Breast epithelium (tissue), 4 donors: Measurements from ENCODE around the gene SPATA16. TPM values are rescaled to one million over a fixed set of nuclear protein-coding genes. Genes with fewer than 3 reads are reported as not detected.

Experiments used
- DNase-seq, 2 donors: peaks; one replicate each; pipeline ENCODE4 v3.0.0-alpha.2; 2019; ENCODE audit warnings: low spot score in 2 of 2
- H3K27ac ChIP-seq, 2 donors: fragments of 200-600 bp; sonication (generic) in 1 of 2; one replicate each; pipeline ENCODE4 v1.5.1; 2016 to 2019; ENCODE audit warnings: mild to moderate bottlenecking in 1 of 2
- H3K27me3 ChIP-seq, 2 donors: fragments of 200-600 bp; sonication (generic) in 1 of 2; one replicate each; pipeline versions ENCODE4 v1.5.1 to v1.6.0; 2017 to 2019; ENCODE audit warnings: control low read depth in 1 of 2, mild to moderate bottlenecking in 1 of 2
- H3K36me3 ChIP-seq: fragments of 200-600 bp; one replicate; pipeline ENCODE4 v1.5.1; 2019
- H3K4me1 ChIP-seq, 2 donors: fragments of 200-600 bp; sonication (generic); one replicate each; pipeline ENCODE4 v1.5.1; 2016 to 2019; ENCODE audit warnings: control low read depth in 1 of 2
- H3K4me3 ChIP-seq, 3 donors: fragments of 200-600 bp; sonication (generic); 1 replicate in 2 of 3; 2 replicates in 1 of 3; pipeline ENCODE4 v1.5.1; 2016 to 2019; ENCODE audit warnings: mild to moderate bottlenecking in 3 of 3, moderate library complexity in 2 of 3
- H3K9me3 ChIP-seq, 2 donors: fragments of 200-600 bp; sonication (generic) in 1 of 2; one replicate each; pipeline ENCODE4 v1.5.1; 2016 to 2019; ENCODE audit warnings: control low read depth in 1 of 2
- CTCF ChIP-seq, 3 donors: fragments of 450-650 bp; IDR thresholded peaks; one replicate each; pipeline ENCODE4 v1.5.1; 2016 to 2017; ENCODE audit warnings: antibody characterized with exemption in 3 of 3, mild to moderate bottlenecking in 3 of 3, moderate library complexity in 3 of 3
- POLR2A ChIP-seq: fragments of 450-650 bp; IDR thresholded peaks from one replicate; pipeline ENCODE4 v1.6.1; 2016; ENCODE audit warnings: antibody characterized with exemption, mild to moderate bottlenecking, moderate library complexity
- POLR2AphosphoS5 ChIP-seq, 3 donors: sonication (generic); formaldehyde crosslinking; IDR thresholded peaks; one replicate each; pipeline ENCODE4 v1.6.1; 2017; ENCODE audit warnings: antibody characterized with exemption in 3 of 3
- intact Hi-C: fragments of 100-400 bp; cut with DNase I; formaldehyde crosslinking; loops from one replicate; pipeline ENCODE4 v1.15.1; 2023; ENCODE audit warnings: low total_unique reads
- total RNA-seq, 3 donors: library from RNA; depleted of rRNA; stranded (reverse); fragments of >200 nt; gene quantifications; one replicate each; pipeline ENCODE4 v1.1.0, GENCODE V29; 2016

Gene SPATA16
- total RNA-seq, 3 donors from 2014 or later = not detected

DNA sequence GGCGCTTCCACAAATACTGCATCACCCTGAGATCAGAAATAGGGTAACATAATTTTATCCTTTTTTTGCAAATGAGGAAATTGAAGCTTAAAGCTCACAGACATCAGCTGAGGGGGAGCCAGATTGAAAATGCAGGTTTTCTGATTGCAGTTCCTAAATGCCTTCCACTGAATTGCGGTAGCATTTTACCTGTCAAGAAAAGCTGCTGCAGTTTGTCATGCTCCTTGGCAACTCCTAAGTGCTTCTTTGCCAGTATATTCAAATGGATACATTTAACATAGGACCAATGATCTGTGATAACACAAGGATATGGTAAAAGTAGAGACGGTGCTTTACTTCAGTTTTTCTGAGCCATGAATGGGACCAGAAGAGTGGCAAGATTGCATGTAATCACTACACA, 50.5 kb downstream of the SPATA16 start:
- Histone ChIP-seq H3K4me3 (no peak overlapping the region), H3K9me3 (peaks cover 0 to 15% of the 10 kb centered on the region in 2 donors), H3K36me3 (no peaks in the 10 kb centered on the region), H3K4me1 (no peaks in the 10 kb centered on the region), H3K27me3 (no peaks in the 10 kb centered on the region), H3K27ac (no peak overlapping the region)
- DNase-seq = no peak
- intact Hi-C loops = no loop called here
- no peak for TF ChIP-seq CTCF (IDR thresholded peaks at IDR 0.05)

GRCh38 chr3:173089283-173089682, 51.8 kb downstream of the SPATA16 start:
- TF ChIP-seq POLR2AphosphoS5 (IDR thresholded peaks at IDR 0.05) = no peak
- no peak for TF ChIP-seq CTCF (IDR thresholded peaks at IDR 0.05)
- no peak for TF ChIP-seq POLR2A
- no peak overlapping the region for H3K27ac ChIP-seq
- H3K4me1 ChIP-seq = no peaks in the 10 kb centered on the region
- H3K27me3 ChIP-seq = no peaks in the 10 kb centered on the region
- H3K36me3 ChIP-seq = no peaks in the 10 kb centered on the region
- H3K4me3 ChIP-seq = no peak overlapping the region
- intact Hi-C loops = no loop called here
- H3K9me3 ChIP-seq = peaks cover 0 to 15% of the 10 kb centered on the region in 2 donors
- DNase-seq = no peak

DNA sequence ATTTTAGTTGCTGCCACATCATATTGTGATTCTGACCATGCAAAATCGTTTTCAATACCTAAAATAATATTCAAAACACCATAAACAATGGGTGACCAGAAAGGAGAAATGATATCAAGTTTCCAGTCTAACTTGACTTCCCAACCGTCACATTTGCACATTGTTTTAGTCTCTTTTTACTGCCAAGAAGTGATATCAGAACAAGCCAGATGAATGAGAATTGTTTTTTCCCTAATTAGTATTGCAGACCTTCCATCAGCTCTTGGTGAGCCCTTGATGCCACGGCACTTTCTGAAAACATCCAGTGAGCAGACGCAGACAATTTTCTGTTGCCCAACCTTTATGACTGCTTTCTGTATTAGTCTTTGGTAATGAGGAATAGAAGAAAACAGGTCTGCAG, 62.5 kb downstream of the SPATA16 start:
- no peaks in the 10 kb centered on the region for H3K36me3 ChIP-seq
- H3K4me1 ChIP-seq = no peaks in the 10 kb centered on the region
- no peak for TF ChIP-seq CTCF (IDR thresholded peaks at IDR 0.05)
- intact Hi-C loops = no loop called here
- peaks cover 3 to 8% of the 10 kb centered on the region in 2 donors for H3K9me3 ChIP-seq
- H3K27me3 ChIP-seq = no peaks in the 10 kb centered on the region
- H3K4me3 ChIP-seq = no peak overlapping the region
- no peak for DNase-seq
- no peak overlapping the region for H3K27ac ChIP-seq

DNA sequence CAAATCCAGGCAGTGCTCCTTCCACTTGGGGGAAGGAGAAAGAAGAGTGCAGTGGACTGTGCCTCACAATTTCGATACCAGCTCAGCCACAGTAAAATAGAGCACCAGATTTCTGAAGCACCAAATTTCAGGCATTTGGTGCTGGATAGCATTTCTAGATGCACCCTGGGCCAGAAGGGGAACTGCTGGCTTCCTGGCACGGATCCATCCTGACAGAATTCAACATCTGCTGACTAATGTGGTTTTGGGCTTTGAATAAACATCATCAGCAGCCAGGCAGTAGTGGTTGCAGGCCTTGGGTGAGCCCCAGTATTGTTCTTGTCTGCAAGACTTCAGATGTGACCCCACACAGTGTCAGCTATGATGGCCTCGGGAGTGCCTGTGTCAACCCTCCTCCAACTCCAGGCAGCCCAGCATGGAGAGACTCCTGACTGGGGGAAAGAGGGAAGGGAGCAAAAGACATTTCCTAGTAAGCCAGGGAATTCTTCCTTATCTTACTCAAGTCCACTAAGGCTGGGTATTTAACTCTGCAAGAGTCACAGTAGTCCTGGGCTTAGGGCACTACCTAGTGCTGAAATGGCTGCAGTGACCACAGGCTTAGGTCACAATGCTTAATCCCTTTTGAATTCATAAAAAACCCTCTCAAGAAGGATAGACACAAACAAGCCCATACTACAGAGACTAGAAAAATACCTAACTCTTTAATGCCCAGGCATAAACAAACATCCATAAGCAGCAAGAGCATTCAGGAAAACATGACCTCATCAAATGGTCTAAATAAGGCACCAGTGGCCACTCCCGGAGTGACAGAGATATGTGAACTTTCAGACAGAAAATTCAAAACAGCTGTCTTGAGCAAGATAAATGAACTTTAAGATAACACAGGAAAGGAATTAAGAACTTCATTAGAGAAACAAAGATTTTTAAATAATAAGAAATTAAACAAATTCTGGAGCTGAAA, 74.7 kb downstream of the SPATA16 start:
- Histone ChIP-seq H3K27me3 (no peaks in the 10 kb centered on the region), H3K9me3 (no peaks in the 10 kb centered on the region), H3K4me1 (no peaks in the 10 kb centered on the region), H3K27ac (no peak overlapping the region), H3K4me3 (no peak overlapping the region), H3K36me3 (no peaks in the 10 kb centered on the region)
- no peak for TF ChIP-seq CTCF (IDR thresholded peaks at IDR 0.05)
- no peak for TF ChIP-seq POLR2A
- TF ChIP-seq POLR2AphosphoS5 (IDR thresholded peaks at IDR 0.05) = no peak
- no peak for DNase-seq
- intact Hi-C loops = no loop called here

DNA sequence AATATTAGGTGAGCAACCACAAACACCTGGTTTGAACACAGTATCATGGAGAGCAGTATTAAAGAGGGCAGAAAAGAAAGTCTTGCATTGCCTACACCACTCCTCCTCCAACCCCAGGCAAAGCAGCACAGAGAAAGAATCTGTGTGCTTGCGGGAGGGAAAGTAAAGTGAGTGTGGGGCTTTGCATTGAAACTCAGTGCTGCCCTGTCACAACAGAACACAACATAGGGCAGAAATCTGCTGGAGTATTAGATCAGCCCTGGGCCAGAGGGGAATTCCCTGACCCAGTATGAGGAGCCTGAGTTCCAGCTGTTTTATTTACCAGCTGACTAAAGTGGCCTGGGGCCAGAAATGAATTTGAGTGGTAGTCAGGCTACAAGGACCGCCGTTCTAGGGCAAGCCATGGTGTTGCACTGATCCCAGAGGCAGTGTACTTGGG, 75.5 kb downstream of the SPATA16 start:
- TF ChIP-seq POLR2AphosphoS5 (IDR thresholded peaks at IDR 0.05) (no peak), CTCF (IDR thresholded peaks at IDR 0.05) (no peak), POLR2A (no peak)
- no peak for DNase-seq
- H3K4me1 ChIP-seq = no peaks in the 10 kb centered on the region
- H3K27me3 ChIP-seq = no peaks in the 10 kb centered on the region
- intact Hi-C loops = no loop called here
- H3K4me3 ChIP-seq = no peak overlapping the region
- no peak overlapping the region for H3K27ac ChIP-seq
- no peaks in the 10 kb centered on the region for H3K36me3 ChIP-seq
- H3K9me3 ChIP-seq = no peaks in the 10 kb centered on the region
